NT2/D1 (cell line): Measurements from ENCODE around the gene THAP12.

Experiments
- SUZ12 ChIP-seq: IDR thresholded peaks from 2 replicates; pipeline ENCODE4 v1.6.1; 2011; ENCODE audit not compliant: insufficient read length, insufficient read depth; ENCODE audit errors: extremely low read depth
- YY1 ChIP-seq: IDR thresholded peaks from 2 replicates; pipeline ENCODE4 v1.6.1; 2011; ENCODE audit not compliant: insufficient read length, insufficient read depth
- ZNF274 ChIP-seq: IDR thresholded peaks from 2 replicates; pipeline ENCODE4 v1.6.1; 2011; ENCODE audit warnings: mild to moderate bottlenecking, low read depth, low read length

DNA sequence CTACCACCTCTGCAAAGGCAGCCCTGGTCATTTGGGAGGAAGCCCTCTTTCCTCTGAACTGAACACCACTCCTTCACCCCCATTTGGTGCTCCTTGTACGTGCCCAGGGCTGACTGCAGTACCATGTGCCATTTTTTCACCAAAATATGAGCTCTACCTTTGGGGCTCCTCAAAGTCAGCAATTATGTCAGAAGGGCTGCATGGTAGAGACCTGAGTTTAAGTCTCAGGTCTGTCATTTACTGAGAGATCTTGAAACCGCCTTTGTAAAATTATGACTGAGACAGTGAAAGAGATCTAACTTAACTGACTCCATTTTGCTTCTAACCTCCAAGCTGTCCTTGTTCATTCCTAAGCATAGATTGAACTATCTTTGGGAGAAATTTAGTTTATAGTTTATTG lies 58.0 kb downstream of the THAP12 start:
- TF ChIP-seq ZNF274 (no peak), YY1 (no peak), SUZ12 (no peak)
